HL-60/S4 (cell line): ENCODE results near the gene SMC4.
"Not testable (repeated sequence)": the region's sequence is repeated elsewhere in the genome, so short reads cannot be mapped to it uniquely, and the experiment has no call there.

ENCODE experiments used
- in situ Hi-C: fragments of 300-500 bp; cut with MboI; formaldehyde crosslinking; loops from 2 replicates; pipeline ENCODE4 v1.14.3; 2022; ENCODE audit warnings: low sequenced_read_pairs

Gene SMC4

GRCh38 chr3:160444411-160444810 lies 45.0 kb downstream of the SMC4 start:
- in situ Hi-C loops = no loop called here

DNA sequence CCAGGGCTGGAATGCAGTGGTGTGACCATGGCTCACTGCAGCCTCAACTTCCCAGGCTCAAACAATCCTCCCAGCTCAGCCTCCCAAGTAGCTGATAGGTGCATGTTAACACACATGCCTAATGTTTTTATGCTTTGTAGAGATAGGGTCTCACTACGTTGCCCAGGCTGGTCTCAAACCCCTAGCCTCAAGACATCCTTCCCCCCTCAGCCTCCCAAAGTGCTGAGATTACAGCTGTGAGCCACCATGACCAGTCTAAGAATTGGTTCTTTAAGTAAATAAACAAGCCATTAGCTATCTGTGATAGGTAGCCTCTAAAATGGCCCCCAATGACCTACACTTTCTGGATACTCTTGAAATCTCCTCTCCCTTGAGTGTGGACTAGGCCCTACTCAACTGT lies 46.4 kb downstream of the SMC4 start:
- in situ Hi-C loops = no loop called here

- in situ Hi-C loops = no loop called here
These were observed 47.1 kb downstream of the SMC4 start for GRCh38 chr3:160446522-160447056.

- in situ Hi-C loops = no loop called here
These were observed 48.1 kb downstream of the SMC4 start for GRCh38 chr3:160447544-160447943.

- in situ Hi-C loops = no loop called here
These were observed 49.6 kb downstream of the SMC4 start for GRCh38 chr3:160448845-160449635.

- in situ Hi-C loops = no loop called here
These were observed 50.5 kb downstream of the SMC4 start, which contains the start of gene TRIM59 for GRCh38 chr3:160449636-160450598. TSS of gene TRIM59 (minus strand) at chr3:160449786. CDS start at chr3:160439183, 10,603 bp downstream.

DNA sequence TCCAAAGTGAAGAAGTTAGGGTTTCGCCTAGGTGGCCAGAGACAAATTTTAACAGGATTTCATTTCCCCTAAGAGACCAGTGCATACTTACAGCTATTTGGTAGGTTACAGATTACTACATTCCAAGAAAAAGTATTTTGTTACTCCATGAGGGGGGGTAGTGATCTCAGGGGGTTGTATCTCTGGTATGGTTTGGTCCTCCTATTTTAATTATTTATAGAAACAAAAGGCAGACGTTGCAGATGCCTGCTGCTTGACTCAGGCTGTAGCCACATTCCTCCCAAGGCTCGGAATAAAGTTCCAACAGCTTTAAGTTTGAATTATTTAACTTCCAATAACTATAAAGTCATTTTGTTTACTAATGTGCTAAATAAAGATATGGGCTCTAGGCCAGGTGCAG lies 51.4 kb downstream of the SMC4 start:
- in situ Hi-C loops = no loop called here

- in situ Hi-C loops = no loop called here
These were observed 52.2 kb downstream of the SMC4 start for GRCh38 chr3:160451602-160452001.

GRCh38 chr3:160452251-160452650 lies 52.8 kb downstream of the SMC4 start:
- in situ Hi-C loops = not testable (repeated sequence)

DNA sequence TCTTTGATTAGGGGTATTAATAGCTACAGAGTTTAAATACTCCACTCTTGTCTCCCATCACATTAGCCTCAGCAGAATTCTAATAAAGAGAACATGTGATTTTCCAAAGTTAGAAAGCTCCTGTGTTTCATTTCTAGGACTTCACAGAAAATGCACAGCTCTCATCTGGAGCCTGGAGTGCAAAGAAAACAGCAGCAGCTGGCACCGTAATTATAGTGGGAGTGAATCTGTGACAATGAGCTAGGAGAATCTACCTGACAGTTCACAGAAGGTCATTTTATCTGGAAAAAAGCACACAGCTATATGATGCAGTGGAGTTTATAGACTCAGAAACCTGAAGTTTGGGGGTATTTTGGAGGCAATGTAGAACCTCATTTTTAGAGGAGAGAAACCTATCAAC lies 55.5 kb downstream of the SMC4 start:
- in situ Hi-C loops = no loop called here

DNA sequence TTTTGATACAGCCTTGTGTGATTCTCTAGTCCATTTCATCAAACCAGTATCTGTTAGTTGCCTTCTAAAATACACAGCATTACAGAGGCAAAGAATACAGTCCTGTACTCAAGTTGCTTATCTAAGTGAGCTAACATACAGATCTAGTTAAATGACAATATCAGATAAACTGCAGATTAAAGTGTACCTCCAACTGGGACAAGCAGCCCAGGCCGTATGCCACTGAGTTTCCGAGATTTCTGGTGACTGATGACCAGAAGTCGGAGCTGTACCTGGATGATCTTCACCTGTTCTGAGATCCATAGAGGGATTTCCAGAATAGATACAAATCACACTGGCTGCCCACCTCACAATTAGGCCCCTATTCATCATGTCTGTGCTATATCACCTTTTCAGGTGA lies 56.4 kb downstream of the SMC4 start:
- in situ Hi-C loops = no loop called here

DNA sequence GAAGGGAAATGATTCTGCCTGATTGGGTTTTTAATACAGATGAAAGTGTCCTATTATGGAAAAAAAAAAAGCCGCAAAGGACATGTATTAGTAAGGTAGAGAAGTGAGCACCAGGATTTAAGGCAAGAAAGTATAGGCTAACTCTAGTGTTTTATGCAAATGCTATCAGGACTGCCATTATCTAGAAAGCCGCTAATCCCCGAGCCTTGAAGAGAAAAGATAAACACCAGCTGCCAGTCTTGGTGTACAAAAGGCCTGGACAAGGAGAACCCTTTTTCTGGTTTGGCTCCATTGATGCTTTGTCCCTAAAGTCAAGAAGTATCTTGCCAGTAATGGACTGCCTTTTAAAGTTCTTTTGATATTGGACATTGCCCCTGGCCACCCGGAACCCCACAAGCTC lies 58.7 kb downstream of the SMC4 start:
- in situ Hi-C loops = no loop called here

DNA sequence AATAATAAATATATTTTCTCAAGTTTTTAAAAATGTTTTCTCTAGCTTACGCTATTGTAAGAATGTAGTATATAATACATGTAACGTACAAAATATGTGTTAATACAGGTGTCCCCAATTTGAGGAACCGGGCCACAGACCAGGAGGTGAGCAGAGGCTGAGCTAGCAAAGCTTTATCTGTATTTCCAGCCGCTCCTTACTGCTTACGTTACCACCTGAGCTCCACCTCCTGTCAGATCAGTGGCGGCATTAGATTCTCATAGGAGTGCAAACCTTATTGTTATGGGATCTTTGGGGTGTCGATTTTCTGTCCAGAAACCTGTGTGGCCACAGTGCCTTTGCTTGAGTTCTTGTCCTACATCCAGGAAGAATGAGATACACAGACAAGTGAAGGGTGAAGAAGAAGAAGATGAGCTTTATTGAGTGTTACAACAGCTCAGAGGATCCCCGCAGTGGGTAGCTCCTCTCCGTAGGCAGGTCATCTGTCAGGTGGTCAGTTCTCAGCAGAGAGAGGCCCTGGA lies 60.1 kb downstream of the SMC4 start:
- in situ Hi-C loops = no loop called here

DNA sequence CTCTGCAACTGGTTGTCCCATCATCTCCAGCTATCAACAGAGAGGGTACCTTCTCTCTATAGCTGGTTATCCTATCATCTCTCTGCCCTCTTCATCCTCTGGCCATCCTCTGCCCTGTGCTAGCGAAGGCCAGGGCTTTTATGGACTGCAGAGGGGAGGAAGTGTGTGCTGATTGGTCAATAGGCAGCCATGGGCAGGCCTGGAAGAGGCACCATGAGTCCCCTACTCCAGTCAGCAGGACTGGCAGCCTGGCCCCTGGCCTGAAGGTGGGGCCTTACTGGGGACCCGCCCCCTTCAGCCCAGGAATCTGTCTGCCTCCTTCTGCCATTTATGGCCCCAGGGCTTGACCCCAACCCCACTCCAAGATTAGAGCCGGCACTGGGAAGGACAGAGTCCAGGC lies 60.6 kb downstream of the SMC4 start:
- in situ Hi-C loops = no loop called here

- in situ Hi-C loops = no loop called here
These were observed 64.9 kb downstream of the SMC4 start for GRCh38 chr3:160464321-160464720.

DNA sequence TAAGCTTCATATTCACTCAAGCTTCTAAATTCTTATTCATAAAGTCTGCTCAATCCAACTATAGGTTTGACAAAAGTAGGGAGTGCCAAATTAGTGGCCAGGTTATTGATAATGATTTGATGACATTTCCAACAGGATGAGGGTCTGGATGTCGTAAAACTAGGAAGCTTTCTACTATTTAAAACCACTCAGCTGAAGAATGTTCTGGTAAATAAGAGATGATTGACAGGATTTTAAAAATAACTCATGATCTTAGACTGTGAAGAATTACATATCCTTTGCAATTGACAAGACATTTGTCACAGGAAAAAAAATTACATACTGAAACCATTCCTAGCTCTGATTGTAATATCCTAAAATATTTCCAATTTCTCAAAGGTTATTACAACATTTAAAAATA lies 65.5 kb downstream of the SMC4 start:
- in situ Hi-C loops = no loop called here

GRCh38 chr3:160470181-160470580 lies 70.7 kb downstream of the SMC4 start:
- in situ Hi-C loops = no loop called here

DNA sequence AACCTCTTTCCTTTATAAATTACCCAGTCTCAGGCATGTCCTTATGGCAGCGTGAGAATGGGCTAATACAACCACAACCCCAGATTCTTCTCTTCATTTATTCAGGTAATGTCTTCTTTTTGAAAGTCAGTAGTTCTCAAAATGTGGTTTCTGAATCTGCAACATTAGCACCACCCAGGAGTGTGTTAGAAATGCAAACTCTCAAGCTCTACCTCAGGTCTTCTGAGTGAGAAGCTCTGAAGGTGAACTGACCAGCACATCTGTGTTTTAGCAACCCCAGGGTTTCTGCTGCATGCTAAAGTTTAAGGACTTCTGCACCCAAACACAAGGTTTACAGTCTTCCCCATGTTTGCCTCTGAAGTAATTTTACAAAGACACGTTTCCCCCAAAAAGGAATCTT lies 72.4 kb downstream of the SMC4 start:
- in situ Hi-C loops = no loop called here

- in situ Hi-C loops = no loop called here
These were observed 72.9 kb downstream of the SMC4 start for GRCh38 chr3:160472344-160472743.

DNA sequence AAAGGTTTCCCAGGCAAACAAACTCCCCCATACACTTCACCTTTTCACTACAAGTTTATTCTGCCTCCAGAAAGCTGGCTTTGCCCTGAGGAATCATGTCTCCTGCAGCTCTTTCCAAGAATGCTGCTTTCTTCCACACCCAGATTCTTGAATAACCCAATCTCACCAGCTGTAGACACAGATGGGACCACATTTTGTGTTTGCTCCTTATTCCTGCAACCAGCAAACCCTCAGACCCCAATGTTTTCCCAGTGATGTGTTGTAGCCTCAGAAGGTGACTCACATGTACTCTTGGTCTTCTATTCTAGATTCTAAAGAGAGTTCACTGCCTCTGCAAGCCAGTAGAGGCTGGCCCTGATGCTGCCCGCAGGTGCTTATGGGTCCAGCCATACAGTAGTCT lies 73.8 kb downstream of the SMC4 start:
- in situ Hi-C loops = no loop called here

- in situ Hi-C loops = no loop called here
These were observed 74.5 kb downstream of the SMC4 start for GRCh38 chr3:160473978-160474377.
